Uterus (tissue), 4 donors: ENCODE data around the gene TBC1D1. TPM values are rescaled to one million over a fixed set of nuclear protein-coding genes. Genes with fewer than 3 reads are reported as not detected.
"Not testable (repeated sequence)": the region's sequence is repeated elsewhere in the genome, so short reads cannot be mapped to it uniquely, and the experiment has no call there.

Source experiments
- DNase-seq, 2 donors: peaks; one replicate each; pipeline ENCODE4 v3.0.0-alpha.2; 2019 to 2020
- H3K27ac ChIP-seq, 2 donors: fragments of 200-600 bp; sonication (generic); 1 replicate in 1 of 2; 2 replicates in 1 of 2; pipeline ENCODE4 v1.5.1; 2016 to 2018
- H3K27me3 ChIP-seq, 2 donors: fragments of 200-600 bp; sonication (generic); one replicate each; pipeline ENCODE4 v1.5.1; 2018 to 2019; ENCODE audit warnings: control low read depth in 1 of 2
- H3K36me3 ChIP-seq, 2 donors: fragments of 200-600 bp; sonication (generic); one replicate each; pipeline ENCODE4 v1.5.1; 2019; ENCODE audit warnings: control low read depth in 1 of 2
- H3K4me1 ChIP-seq, 2 donors: fragments of 200-600 bp; sonication (generic); one replicate each; pipeline ENCODE4 v1.5.1; 2018 to 2019; ENCODE audit warnings: control low read depth in 1 of 2
- H3K4me3 ChIP-seq, 2 donors: fragments of 200-600 bp; sonication (generic); 1 replicate in 1 of 2; 2 replicates in 1 of 2; pipeline ENCODE4 v1.5.1; 2018 to 2019; ENCODE audit warnings: mild to moderate bottlenecking in 1 of 2
- H3K9me3 ChIP-seq, 2 donors: fragments of 200-600 bp; sonication (generic); one replicate each; pipeline ENCODE4 v1.5.1; 2019; ENCODE audit warnings: control low read depth in 1 of 2
- POLR2A ChIP-seq, 2 donors: fragments of 450-650 bp; IDR thresholded peaks; one replicate each; pipeline ENCODE4 v1.6.1; 2016; ENCODE audit warnings: antibody characterized with exemption in 2 of 2, mild to moderate bottlenecking in 1 of 2, moderate library complexity in 1 of 2
- intact Hi-C: fragments of 100-400 bp; cut with DNase I; formaldehyde crosslinking; loops from one replicate; pipeline ENCODE4 v1.15.1; 2023; ENCODE audit warnings: low total_unique reads
- total RNA-seq, 4 donors: library from RNA; depleted of rRNA in 3 of 4; stranded (reverse); fragments of >200 nt in 3 of 4; gene quantifications; one replicate each; pipeline versions ENCODE4 v1.1.0 to v1.2.4, GENCODE V29; 2014 to 2023
- TF ChIP-seq, protein P1 (sequence below), 4 experiments: fragments of 200-600 bp in 2 of 4; fragments of 450-650 bp in 2 of 4; sonication (generic) in 2 of 4; IDR thresholded peaks; one replicate each; pipeline ENCODE4 v1.5.1; 2016 to 2019; ENCODE audit warnings: antibody characterized with exemption in 4 of 4, mild to moderate bottlenecking in 2 of 4, moderate library complexity in 1 of 4
- donor health status: DM: yes; HTN: yes; CAD: no.

The TBC1D1 gene
- total RNA-seq, 4 donors from 2014 or later: 172 to 402 (median 236) TPM

DNA sequence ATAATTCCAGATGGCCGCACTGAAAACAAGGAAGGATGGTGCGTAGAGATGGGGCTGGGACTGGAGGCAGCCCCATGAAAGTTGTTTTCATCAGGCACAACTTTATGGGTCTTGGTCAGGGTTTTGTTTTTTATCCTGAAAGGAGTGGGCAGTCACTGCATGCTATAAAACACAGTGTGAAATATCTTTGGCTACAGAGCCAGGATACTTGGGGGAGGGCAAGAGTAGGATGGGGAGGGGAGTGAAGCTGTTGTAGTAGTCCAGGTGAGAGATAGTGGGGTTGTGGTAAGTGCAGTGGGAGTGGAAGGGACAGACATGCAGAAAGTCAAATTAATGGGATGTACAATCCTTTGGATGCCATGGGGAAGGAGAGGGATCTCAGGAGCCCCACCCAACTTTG lies 125.8 kb downstream of the TBC1D1 start:
- Histone ChIP-seq H3K27me3 (no peaks in the 10 kb centered on the region), H3K27ac (peak overlapping the region; percentile 91 to 99), H3K4me3 (no peak overlapping the region), H3K9me3 (no peaks in the 10 kb centered on the region), H3K4me1 (peaks cover 0 to 22% of the 10 kb centered on the region in 2 donors), H3K36me3 (no peaks in the 10 kb centered on the region)
- DNase-seq: peak in 1 of 2 donors; percentile 79
- intact Hi-C loops: no loop called here
- TF ChIP-seq, protein P1, sequence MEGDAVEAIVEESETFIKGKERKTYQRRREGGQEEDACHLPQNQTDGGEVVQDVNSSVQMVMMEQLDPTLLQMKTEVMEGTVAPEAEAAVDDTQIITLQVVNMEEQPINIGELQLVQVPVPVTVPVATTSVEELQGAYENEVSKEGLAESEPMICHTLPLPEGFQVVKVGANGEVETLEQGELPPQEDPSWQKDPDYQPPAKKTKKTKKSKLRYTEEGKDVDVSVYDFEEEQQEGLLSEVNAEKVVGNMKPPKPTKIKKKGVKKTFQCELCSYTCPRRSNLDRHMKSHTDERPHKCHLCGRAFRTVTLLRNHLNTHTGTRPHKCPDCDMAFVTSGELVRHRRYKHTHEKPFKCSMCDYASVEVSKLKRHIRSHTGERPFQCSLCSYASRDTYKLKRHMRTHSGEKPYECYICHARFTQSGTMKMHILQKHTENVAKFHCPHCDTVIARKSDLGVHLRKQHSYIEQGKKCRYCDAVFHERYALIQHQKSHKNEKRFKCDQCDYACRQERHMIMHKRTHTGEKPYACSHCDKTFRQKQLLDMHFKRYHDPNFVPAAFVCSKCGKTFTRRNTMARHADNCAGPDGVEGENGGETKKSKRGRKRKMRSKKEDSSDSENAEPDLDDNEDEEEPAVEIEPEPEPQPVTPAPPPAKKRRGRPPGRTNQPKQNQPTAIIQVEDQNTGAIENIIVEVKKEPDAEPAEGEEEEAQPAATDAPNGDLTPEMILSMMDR (IDR thresholded peaks at IDR 0.05): no peak
- no peak for TF ChIP-seq POLR2A (IDR thresholded peaks at IDR 0.05)

DNA sequence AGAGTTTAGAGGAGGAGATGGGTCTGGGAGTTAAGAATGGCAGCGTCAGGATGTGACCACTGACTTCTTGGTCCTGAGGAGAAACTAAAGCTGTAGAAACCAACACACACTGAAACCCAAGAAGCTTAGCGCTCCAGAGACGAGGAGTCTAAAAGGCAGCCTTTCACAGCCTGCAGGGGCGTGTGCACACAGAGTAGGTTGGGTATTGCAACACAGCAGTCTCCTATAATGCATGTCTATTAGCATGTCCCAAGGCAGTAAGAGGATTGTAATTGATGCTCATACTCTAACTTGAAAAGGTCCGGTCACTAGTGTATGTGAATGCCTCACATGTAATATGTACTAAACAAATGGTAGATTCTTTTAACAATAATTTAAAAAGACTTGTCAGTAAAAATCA lies 126.7 kb downstream of the TBC1D1 start:
- no peak for DNase-seq
- no peaks in the 10 kb centered on the region for H3K36me3 ChIP-seq
- no peaks in the 10 kb centered on the region for H3K27me3 ChIP-seq
- intact Hi-C loops: no loop called here
- peak overlapping the region; percentile 91 to 99 for H3K27ac ChIP-seq
- H3K4me3 ChIP-seq: no peak overlapping the region
- TF ChIP-seq, protein P1 (IDR thresholded peaks at IDR 0.05): no peak
- no peak for TF ChIP-seq POLR2A (IDR thresholded peaks at IDR 0.05)
- no peaks in the 10 kb centered on the region for H3K9me3 ChIP-seq
- peaks cover 0 to 13% of the 10 kb centered on the region in 2 donors for H3K4me1 ChIP-seq

DNA sequence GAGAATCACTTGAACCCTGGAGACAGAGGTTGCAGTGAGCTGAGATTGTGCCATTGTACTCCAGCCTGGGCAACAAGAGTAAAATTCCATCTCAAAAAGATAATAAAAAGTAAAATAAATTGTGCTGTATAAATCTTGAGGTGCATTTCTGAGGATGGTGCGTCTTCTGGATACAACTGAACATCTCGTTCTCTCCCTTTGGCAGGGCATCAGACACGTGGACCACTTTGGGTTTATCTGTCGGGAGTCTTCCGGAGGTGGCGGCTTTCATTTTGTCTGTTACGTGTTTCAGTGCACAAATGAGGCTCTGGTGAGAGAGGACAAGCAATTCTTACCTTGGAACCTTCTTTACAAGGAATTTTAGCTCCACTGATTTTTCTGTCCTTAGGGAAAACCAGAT lies 129.5 kb downstream of the TBC1D1 start:
- H3K4me1 ChIP-seq: peaks cover 0 to 13% of the 10 kb centered on the region in 2 donors
- no peaks in the 10 kb centered on the region for H3K27me3 ChIP-seq
- no peaks in the 10 kb centered on the region for H3K9me3 ChIP-seq
- intact Hi-C loops: no loop called here
- no peak overlapping the region for H3K4me3 ChIP-seq
- H3K36me3 ChIP-seq: no peaks in the 10 kb centered on the region
- TF ChIP-seq, protein P1 (IDR thresholded peaks at IDR 0.05): no peak
- no peak for TF ChIP-seq POLR2A (IDR thresholded peaks at IDR 0.05)
- DNase-seq: peak; percentile 65 to 85
- peak overlapping the region; percentile 91 to 99 for H3K27ac ChIP-seq

DNA sequence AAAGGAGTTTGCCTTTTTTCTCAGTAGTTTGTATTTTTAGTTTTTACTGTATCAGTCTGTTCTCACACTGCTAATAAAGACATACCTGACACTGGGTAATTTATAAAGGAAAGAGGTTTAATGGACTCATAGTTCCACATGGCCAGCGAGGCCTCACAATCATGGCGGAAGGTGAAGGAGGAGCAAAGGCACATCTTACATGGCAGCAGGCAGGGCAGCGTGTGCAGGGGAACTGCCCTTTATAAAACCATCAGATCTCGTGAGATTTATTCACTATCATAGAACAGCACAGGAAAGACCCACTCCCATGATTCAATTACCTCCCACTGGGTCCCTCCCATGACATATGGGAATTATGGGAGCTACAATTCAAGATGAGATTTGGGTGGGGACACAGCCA lies 130.1 kb downstream of the TBC1D1 start:
- H3K36me3 ChIP-seq, H3K4me1 ChIP-seq, H3K4me3 ChIP-seq, H3K9me3 ChIP-seq, intact Hi-C loops, DNase-seq, H3K27me3 ChIP-seq: not testable (repeated sequence)
- H3K27ac ChIP-seq: peak overlapping the region; percentile 91 to 99

DNA sequence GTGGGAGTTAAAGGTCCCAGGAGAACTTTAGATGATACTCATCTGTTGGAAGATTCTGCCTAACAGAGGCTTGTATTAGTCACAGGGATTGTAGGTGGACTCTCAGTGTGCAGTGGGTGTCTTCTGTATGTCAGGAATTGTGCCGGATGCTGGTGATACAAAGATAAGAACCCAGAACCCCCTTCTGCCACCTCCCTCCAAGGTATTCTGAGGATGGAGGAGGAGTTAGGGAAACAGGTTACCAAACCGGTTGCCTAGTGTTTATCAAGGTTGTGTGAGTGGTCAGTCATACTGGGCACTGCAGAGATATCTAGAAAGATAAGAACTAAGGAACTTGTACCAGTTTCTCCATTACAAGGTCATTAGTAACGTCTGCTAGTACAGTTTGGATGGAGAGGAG lies 130.9 kb downstream of the TBC1D1 start:
- H3K36me3 ChIP-seq: no peaks in the 10 kb centered on the region

More for the DNA sequence above, 130.9 kb downstream of the TBC1D1 start:
- Histone ChIP-seq H3K4me1 (peaks cover 0 to 7% of the 10 kb centered on the region in 2 donors), H3K27ac (peak overlapping the region; percentile 91 to 99), H3K4me3 (no peak overlapping the region), H3K9me3 (no peaks in the 10 kb centered on the region), H3K27me3 (no peaks in the 10 kb centered on the region)
- intact Hi-C loops: no loop called here
- TF ChIP-seq, protein P1 (IDR thresholded peaks at IDR 0.05): no peak
- no peak for TF ChIP-seq POLR2A (IDR thresholded peaks at IDR 0.05)
- no peak for DNase-seq
